SKM-1 (cell line): ENCODE measurements around the gene RPS3.

ENCODE experiments used
- DNase-seq: peaks from one replicate; lab custom pipeline; 2025; ENCODE audit not compliant: unreplicated experiment; lab: John Stamatoyannopoulos, UW

Gene RPS3

GRCh38 chr11:75454987-75455386 lies 55.7 kb downstream of the RPS3 start:
- DNase-seq = no peak
